DMS114 treated with DMSO at 0.1 percent for 48 hours (cell line): ENCODE results near the gene PBX3.

Experiments used
- DNase-seq: peaks from one replicate; lab custom pipeline; 2025; ENCODE audit not compliant: unreplicated experiment; lab: John Stamatoyannopoulos, UW

The PBX3 gene

GRCh38 chr9:125747053-125747764, at the start of gene PBX3:
Gene PBX3, plus strand, starts transcription at chr9:125747373.
- no peak for DNase-seq

- DNase-seq: no peak
Measured at GRCh38 chr9:125699870-125700269, 47.3 kb upstream of the PBX3 start.

- no peak for DNase-seq
Measured at GRCh38 chr9:125700791-125701190, 46.4 kb upstream of the PBX3 start.

GRCh38 chr9:125701351-125701750, 45.8 kb upstream of the PBX3 start:
- no peak for DNase-seq

GRCh38 chr9:125703662-125704061, 43.5 kb upstream of the PBX3 start:
- no peak for DNase-seq

GRCh38 chr9:125705893-125706292, 41.3 kb upstream of the PBX3 start:
- DNase-seq: no peak

GRCh38 chr9:125706651-125707471, 40.3 kb upstream of the PBX3 start, which contains the start of gene MAPKAP1:
Gene MAPKAP1, minus strand, starts transcription at chr9:125707208. Its CDS starts 34,634 bp downstream, at chr9:125672574.
- DNase-seq: peak; percentile 81

GRCh38 chr9:125707472-125707804, 39.7 kb upstream of the PBX3 start:
- no peak for DNase-seq

- no peak for DNase-seq
Measured at GRCh38 chr9:125726456-125727132, 20.6 kb upstream of the PBX3 start.

- DNase-seq: no peak
Measured at GRCh38 chr9:125730168-125730567, 17.0 kb upstream of the PBX3 start.

GRCh38 chr9:125732562-125732961, 14.6 kb upstream of the PBX3 start:
- DNase-seq: no peak

- DNase-seq: no peak
Measured at GRCh38 chr9:125739436-125739835, 7.7 kb upstream of the PBX3 start.

- DNase-seq: no peak
Measured at GRCh38 chr9:125742657-125743056, 4.5 kb upstream of the PBX3 start.

GRCh38 chr9:125743682-125744428, 3.3 kb upstream of the PBX3 start:
- DNase-seq: no peak

GRCh38 chr9:125744616-125745015, 2.6 kb upstream of the PBX3 start:
- no peak for DNase-seq

- no peak for DNase-seq
Measured at GRCh38 chr9:125745018-125745417, 2.2 kb upstream of the PBX3 start.

- no peak for DNase-seq
Measured at GRCh38 chr9:125745682-125746016, 1.5 kb upstream of the PBX3 start.

- peak; percentile 95 for DNase-seq
Measured at GRCh38 chr9:125746017-125746773, 978 bp upstream of the PBX3 start.

GRCh38 chr9:125746774-125747052, 460 bp upstream of the PBX3 start:
- DNase-seq: no peak

- DNase-seq: no peak
Measured at GRCh38 chr9:125747765-125748445, 732 bp downstream of the PBX3 start.
